GM18867 (cell line): ENCODE results near the gene TRAPPC12.
"Not testable (repeated sequence)": the region's sequence is repeated elsewhere in the genome, so short reads cannot be mapped to it uniquely, and the experiment has no call there.

ENCODE experiments used
- ATAC-seq: cut with Tn5 transposase; IDR thresholded peaks from one replicate; pipeline ENCODE4 v1.9.1; 2021; ENCODE audit warnings: mild to moderate bottlenecking, moderate library complexity; ENCODE audit not compliant: unreplicated experiment

The TRAPPC12 gene

GRCh38 chr2:3430740-3431490 is 51.4 kb downstream of the TRAPPC12 start:
- ATAC-seq, result no peak

- ATAC-seq, result no peak
Measured at GRCh38 chr2:3432067-3432466, 52.6 kb downstream of the TRAPPC12 start.

- no peak for ATAC-seq
Measured at GRCh38 chr2:3432693-3433338, 53.3 kb downstream of the TRAPPC12 start.

- ATAC-seq, result no peak
Measured at GRCh38 chr2:3433339-3433699, 53.8 kb downstream of the TRAPPC12 start.

- ATAC-seq, result no peak
Measured at GRCh38 chr2:3433776-3434400, 54.4 kb downstream of the TRAPPC12 start.

GRCh38 chr2:3434654-3435053 is 55.2 kb downstream of the TRAPPC12 start:
- ATAC-seq, result no peak

- ATAC-seq, result no peak
Measured at GRCh38 chr2:3435445-3435844, 56.0 kb downstream of the TRAPPC12 start.

- ATAC-seq, result no peak
Measured at GRCh38 chr2:3440477-3440876, 61.0 kb downstream of the TRAPPC12 start.

- no peak for ATAC-seq
Measured at GRCh38 chr2:3441465-3441864, 62.0 kb downstream of the TRAPPC12 start.

GRCh38 chr2:3442185-3442584 is 62.7 kb downstream of the TRAPPC12 start:
- ATAC-seq, result peak; percentile 89

- ATAC-seq, result no peak
Measured at GRCh38 chr2:3443083-3443482, 63.6 kb downstream of the TRAPPC12 start.

GRCh38 chr2:3443506-3444084 is 64.1 kb downstream of the TRAPPC12 start:
- ATAC-seq, result no peak

- ATAC-seq, result no peak
Measured at GRCh38 chr2:3445891-3446290, 66.4 kb downstream of the TRAPPC12 start.

- no peak for ATAC-seq
Measured at GRCh38 chr2:3446381-3446780, 66.9 kb downstream of the TRAPPC12 start.

GRCh38 chr2:3447186-3447585 is 67.7 kb downstream of the TRAPPC12 start:
- ATAC-seq, result not testable (repeated sequence)

GRCh38 chr2:3447789-3448317 is 68.4 kb downstream of the TRAPPC12 start:
- ATAC-seq, result no peak

GRCh38 chr2:3448441-3448911 is 69.0 kb downstream of the TRAPPC12 start:
- not testable (repeated sequence) for ATAC-seq

GRCh38 chr2:3449086-3449485 is 69.6 kb downstream of the TRAPPC12 start:
- no peak for ATAC-seq

GRCh38 chr2:3449936-3450335 is 70.4 kb downstream of the TRAPPC12 start:
- ATAC-seq, result no peak

- ATAC-seq, result no peak
Measured at GRCh38 chr2:3450385-3451010, 71.0 kb downstream of the TRAPPC12 start.

- no peak for ATAC-seq
Measured at GRCh38 chr2:3451169-3451568, 71.7 kb downstream of the TRAPPC12 start.
